Lower lobe of right lung (tissue), 2 donors: ENCODE results near the gene USP43. TPM values are rescaled to one million over a fixed set of nuclear protein-coding genes. Genes with fewer than 3 reads are reported as not detected.

Source experiments
- ATAC-seq, 2 donors: fragments of 200-7000 bp; cut with Tn5 transposase; one replicate each; pipeline ENCODE4 v1.9.1; 2020 to 2022; ENCODE audit warnings: mild to moderate bottlenecking in 2 of 2, moderate library complexity in 2 of 2
- DNase-seq: peaks from one replicate; pipeline ENCODE4 v3.0.0-alpha.2; 2020
- H3K27ac ChIP-seq: fragments of 200-600 bp; one replicate; pipeline ENCODE4 v1.8.0; 2022
- H3K27me3 ChIP-seq: fragments of 200-600 bp; one replicate; pipeline ENCODE4 v1.8.0; 2022; ENCODE audit warnings: low read depth
- H3K36me3 ChIP-seq: fragments of 200-600 bp; one replicate; pipeline ENCODE4 v1.8.0; 2022; ENCODE audit warnings: mild to moderate bottlenecking
- H3K4me1 ChIP-seq: fragments of 200-600 bp; one replicate; pipeline ENCODE4 v1.8.0; 2022
- H3K4me3 ChIP-seq: fragments of 200-600 bp; one replicate; pipeline ENCODE4 v1.8.0; 2022; ENCODE audit warnings: mild to moderate bottlenecking
- H3K9me3 ChIP-seq: fragments of 200-600 bp; one replicate; pipeline ENCODE4 v1.8.0; 2022
- intact Hi-C: fragments of 100-400 bp; cut with DNase I; formaldehyde crosslinking; loops from one replicate; pipeline ENCODE4 v1.11.0; 2022
- total RNA-seq: library from RNA; stranded (reverse); fragmentation: NEBNext Ultra II Directional; extraction: Animal tissue kit (Norgen Biotek cat#: 25700); gene quantifications from one replicate; pipeline ENCODE4 v1.2.1, GENCODE V29; 2021
- TF ChIP-seq, protein P1 (sequence below): fragments of 200-600 bp; IDR thresholded peaks from one replicate; pipeline ENCODE4 v1.8.0; 2022; ENCODE audit warnings: antibody characterized with exemption, mild to moderate bottlenecking
- donor health status: DM: no; HTN: yes; CAD: no; lungs with severe emphysema.

Gene USP43
- total RNA-seq, 1 donor from 2014 or later: 6.8 TPM

DNA sequence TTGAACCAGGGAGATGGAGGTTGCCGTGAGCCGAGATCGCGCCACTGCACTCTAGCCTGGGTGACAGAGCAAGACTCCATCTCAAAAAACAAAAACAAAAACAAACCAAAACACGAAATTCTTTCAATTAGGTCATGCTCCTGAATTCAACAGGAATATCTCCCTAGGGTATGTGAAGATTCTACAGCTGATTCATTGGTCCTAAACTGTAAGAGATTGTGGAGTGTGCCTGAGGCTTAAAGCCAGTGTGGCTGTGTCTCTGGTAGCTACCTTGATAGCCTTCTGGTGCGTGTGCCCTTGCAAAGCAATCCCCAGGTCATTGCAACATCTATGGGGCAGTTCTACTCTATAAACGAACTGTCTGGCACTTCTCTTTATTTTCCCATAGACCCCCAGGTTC, 48.4 kb downstream of the USP43 start:
- Histone ChIP-seq H3K27ac (no peak overlapping the region), H3K9me3 (no peaks in the 10 kb centered on the region), H3K36me3 (no peaks in the 10 kb centered on the region), H3K4me1 (no peaks in the 10 kb centered on the region), H3K4me3 (no peak overlapping the region), H3K27me3 (no peaks in the 10 kb centered on the region)
- ATAC-seq (no peak), DNase-seq (no peak)
- TF ChIP-seq, protein P1, sequence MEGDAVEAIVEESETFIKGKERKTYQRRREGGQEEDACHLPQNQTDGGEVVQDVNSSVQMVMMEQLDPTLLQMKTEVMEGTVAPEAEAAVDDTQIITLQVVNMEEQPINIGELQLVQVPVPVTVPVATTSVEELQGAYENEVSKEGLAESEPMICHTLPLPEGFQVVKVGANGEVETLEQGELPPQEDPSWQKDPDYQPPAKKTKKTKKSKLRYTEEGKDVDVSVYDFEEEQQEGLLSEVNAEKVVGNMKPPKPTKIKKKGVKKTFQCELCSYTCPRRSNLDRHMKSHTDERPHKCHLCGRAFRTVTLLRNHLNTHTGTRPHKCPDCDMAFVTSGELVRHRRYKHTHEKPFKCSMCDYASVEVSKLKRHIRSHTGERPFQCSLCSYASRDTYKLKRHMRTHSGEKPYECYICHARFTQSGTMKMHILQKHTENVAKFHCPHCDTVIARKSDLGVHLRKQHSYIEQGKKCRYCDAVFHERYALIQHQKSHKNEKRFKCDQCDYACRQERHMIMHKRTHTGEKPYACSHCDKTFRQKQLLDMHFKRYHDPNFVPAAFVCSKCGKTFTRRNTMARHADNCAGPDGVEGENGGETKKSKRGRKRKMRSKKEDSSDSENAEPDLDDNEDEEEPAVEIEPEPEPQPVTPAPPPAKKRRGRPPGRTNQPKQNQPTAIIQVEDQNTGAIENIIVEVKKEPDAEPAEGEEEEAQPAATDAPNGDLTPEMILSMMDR: no peak
- intact Hi-C loops: no loop called here

DNA sequence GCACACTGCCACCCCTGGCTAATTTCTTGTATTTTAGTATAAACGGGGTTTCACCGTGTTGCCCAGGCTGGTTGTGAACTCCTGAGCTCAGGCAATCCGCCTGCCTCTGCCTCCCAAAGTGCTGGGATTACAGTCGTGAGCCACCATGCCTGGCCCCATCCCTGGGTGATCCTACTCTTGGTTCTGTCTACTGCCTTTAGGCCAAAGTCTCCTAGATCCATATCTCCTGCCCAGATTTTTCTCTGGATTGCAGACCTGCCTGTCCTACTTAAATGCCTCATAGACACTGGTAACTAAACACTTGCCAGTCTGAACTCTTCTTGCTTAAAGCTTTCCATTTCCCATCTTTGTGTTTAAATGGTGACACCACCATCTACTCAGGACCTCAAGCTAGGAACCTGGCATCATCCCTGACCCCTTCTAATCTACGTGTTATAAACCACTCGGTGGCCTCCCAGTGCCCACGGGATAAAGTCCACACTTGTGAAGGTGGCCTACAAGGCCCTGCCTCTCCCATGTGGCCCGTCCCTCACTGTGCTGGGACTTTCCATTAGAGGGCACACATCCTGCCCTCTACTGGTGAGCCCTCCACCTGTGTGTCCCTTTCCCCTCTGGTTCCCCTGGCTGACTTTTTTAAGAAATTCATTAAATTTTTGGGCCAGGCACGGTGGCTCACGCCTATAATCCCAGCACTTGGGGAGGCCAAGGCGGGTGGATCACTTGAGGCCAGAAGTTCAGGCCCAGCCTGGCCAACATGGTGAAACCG, 51.1 kb downstream of the USP43 start:
- ATAC-seq (no peak), DNase-seq (no peak)
- no peak overlapping the region for H3K27ac ChIP-seq
- H3K36me3 ChIP-seq: no peaks in the 10 kb centered on the region
- no peaks in the 10 kb centered on the region for H3K9me3 ChIP-seq
- H3K4me1 ChIP-seq: no peaks in the 10 kb centered on the region
- no peak overlapping the region for H3K4me3 ChIP-seq
- no peaks in the 10 kb centered on the region for H3K27me3 ChIP-seq
- intact Hi-C loops: no loop called here
- TF ChIP-seq, protein P1: no peak

DNA sequence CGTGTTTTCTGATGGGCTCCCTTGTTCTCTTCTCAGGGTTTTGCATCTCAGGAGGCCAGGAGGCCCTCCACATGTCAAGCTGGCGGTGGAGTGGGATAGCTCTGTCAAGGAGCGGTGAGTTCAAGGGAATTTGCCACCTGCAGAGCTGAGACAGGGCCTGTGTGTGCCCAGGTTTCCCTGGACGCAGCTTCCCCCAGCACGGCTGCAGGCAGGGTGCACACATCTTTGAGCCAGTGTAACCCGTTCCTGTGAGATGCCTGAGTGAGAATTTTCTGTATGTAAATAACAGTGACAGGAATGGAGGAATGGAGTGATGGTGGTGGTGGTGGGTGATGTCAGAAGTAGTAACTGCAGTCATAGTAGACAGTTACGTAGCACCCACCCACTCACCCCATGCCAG, 54.8 kb downstream of the USP43 start:
- Histone ChIP-seq H3K27ac (no peak overlapping the region), H3K27me3 (no peaks in the 10 kb centered on the region), H3K9me3 (no peaks in the 10 kb centered on the region), H3K36me3 (no peaks in the 10 kb centered on the region), H3K4me3 (no peak overlapping the region), H3K4me1 (no peaks in the 10 kb centered on the region)
- intact Hi-C loops: no loop called here
- ATAC-seq (no peak), DNase-seq (no peak)
- TF ChIP-seq, protein P1: no peak

DNA sequence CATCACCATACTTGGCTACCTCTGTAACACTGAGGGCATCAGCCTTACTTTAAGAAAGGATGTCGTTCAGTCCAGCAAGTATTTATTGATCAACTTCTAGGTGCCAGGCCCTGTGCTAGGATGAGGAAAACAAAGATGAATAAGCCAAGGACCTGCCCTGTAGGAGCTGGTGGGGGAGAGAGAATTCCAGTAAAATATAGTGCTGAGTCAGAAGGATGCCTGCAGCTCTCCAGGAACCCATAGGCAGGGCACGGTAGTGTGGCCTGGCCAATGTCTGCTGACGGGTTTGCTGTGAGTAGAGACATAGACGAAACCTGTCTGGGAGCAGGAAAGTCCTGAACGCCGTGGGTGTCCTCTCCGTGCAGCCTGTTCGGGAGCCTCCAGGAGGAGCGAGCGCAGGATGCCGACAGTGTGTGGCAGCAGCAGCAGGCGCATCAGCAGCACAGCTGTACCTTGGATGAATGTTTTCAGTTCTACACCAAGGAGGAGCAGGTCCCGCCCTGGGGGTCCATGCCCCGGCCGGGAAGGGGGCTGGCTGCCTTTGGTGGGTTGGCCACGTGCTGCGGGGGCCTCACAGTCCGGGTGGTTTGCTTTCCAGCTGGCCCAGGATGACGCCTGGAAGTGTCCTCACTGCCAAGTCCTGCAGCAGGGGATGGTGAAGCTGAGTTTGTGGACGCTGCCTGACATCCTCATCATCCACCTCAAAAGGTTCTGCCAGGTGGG, 55.6 kb downstream of the USP43 start:
- intact Hi-C loops: no loop called here
- TF ChIP-seq, protein P1: no peak
- Histone ChIP-seq H3K27me3 (no peaks in the 10 kb centered on the region), H3K36me3 (no peaks in the 10 kb centered on the region), H3K4me3 (no peak overlapping the region), H3K9me3 (no peaks in the 10 kb centered on the region), H3K4me1 (no peaks in the 10 kb centered on the region), H3K27ac (no peak overlapping the region)
- ATAC-seq: no peak
- DNase-seq: no peak

DNA sequence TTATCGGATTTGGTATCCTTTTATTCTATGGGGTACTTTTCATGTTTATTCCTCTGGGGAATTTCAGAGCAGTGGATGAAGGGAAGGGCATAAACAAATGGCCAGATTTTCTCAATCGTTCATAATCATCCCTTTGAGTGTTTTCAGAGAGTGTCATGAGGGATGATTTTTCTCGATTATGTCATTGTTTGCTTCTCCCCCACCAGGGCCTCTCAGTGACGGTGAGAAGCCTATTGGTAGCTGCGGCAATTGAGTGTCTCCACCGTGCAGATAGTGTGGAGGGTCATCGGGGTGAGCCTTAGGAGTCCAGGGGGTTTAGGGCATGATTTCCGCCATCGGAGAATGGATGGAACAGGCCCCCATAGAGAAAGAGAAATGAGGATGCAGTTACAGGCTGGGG, 57.2 kb downstream of the USP43 start:
- Histone ChIP-seq H3K27ac (no peak overlapping the region), H3K9me3 (no peaks in the 10 kb centered on the region), H3K27me3 (no peaks in the 10 kb centered on the region), H3K36me3 (no peaks in the 10 kb centered on the region), H3K4me1 (no peaks in the 10 kb centered on the region), H3K4me3 (no peak overlapping the region)
- DNase-seq (no peak), ATAC-seq (no peak)
- TF ChIP-seq, protein P1: no peak
- intact Hi-C loops: no loop called here
